Activated CD8-positive, alpha-beta memory T cell treated with anti-CD3 and anti-CD28 coated beads, Interleukin-2, amount 50 U/mL, for 24 hours (primary cell): ENCODE measurements around the gene SLC39A11.
"Not testable (repeated sequence)": the region's sequence is repeated elsewhere in the genome, so short reads cannot be mapped to it uniquely, and the experiment has no call there.

Experiments
- DNase-seq: peaks from one replicate; pipeline ENCODE4 v3.0.0-alpha.2; 2020; ENCODE audit errors: extremely low read depth

The SLC39A11 gene

GRCh38 chr17:73007407-73007806 lies 85.1 kb downstream of the SLC39A11 start:
- DNase-seq: no peak

DNA sequence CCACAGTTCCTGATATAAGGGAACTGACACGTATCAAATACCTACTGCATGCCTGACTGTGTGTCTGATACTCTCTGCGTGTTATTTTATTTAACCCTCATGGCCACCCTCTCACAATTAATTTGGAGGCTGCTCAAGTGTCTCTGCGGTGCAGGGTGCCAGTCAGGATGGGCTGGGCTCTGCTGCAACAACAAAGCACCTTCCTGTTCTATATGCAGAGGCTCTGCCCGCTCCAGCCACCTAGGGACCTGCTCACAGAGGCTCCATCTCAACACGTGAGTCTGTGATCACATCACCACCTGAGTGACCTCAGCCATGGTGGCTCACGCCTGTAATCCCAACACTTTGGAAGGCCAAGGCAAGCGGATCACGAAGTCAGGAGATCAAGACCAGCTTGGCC lies 87.1 kb downstream of the SLC39A11 start:
- no peak for DNase-seq

GRCh38 chr17:73003487-73003886 lies 89.0 kb downstream of the SLC39A11 start:
- DNase-seq: no peak

- no peak for DNase-seq
These were observed 91.7 kb downstream of the SLC39A11 start for GRCh38 chr17:73000832-73001231.

GRCh38 chr17:72999474-72999873 lies 93.0 kb downstream of the SLC39A11 start:
- not testable (repeated sequence) for DNase-seq

GRCh38 chr17:72998343-72998742 lies 94.1 kb downstream of the SLC39A11 start:
- DNase-seq: no peak

- no peak for DNase-seq
These were observed 94.9 kb downstream of the SLC39A11 start for GRCh38 chr17:72997559-72997958.

DNA sequence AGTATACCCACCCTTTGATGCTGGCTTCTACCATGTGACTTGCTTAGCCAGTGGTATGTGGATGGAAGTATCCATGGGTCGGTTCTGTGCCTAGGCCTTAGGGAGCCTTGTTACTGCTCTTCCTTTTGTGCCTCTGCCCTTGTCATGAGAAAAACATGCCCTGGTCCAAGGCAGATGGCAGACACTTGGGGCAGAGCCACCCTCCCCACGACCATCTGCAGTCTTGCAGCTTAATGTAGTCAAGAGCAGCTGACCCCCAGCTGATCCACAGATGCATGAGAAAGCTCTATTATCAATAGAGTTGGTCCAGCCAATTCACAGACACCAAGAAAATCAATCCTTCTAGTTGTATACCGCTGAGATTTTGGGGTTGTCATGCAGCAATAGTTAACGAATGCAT lies 95.7 kb downstream of the SLC39A11 start:
- DNase-seq: no peak

DNA sequence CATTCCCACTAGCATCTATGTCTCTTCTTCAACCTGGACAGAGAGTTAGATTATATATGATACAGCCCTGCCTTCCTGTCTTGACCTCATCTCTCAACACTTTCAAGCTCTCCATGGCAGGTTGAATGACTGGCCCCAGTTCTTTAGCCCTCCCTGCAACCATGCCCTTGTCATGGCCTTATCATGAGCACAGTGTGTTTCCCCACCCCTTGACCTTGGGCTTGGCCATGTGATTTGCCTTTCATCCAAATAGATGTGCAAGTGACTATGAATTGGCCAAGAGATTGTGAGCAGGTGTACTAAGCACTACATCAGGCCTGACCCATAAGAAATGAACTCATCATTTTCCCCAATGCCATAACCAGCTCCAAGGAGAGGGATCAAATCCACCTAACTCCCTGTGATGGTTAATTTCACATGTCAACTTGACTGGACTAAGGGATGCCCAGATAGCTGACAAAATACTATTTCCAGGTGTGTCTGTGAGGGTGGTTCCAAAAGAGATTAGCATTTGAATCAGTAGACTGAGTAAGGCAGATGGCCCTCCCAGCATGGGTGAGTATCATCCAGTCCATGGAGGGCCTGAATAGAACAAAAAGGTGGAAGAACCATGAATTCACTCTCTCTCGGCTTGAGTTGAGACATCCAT lies 97.4 kb downstream of the SLC39A11 start:
- DNase-seq: no peak

- not testable (repeated sequence) for DNase-seq
These were observed 99.6 kb downstream of the SLC39A11 start for GRCh38 chr17:72992783-72993467.

GRCh38 chr17:72991651-72992050 lies 100.8 kb downstream of the SLC39A11 start:
- DNase-seq: no peak

DNA sequence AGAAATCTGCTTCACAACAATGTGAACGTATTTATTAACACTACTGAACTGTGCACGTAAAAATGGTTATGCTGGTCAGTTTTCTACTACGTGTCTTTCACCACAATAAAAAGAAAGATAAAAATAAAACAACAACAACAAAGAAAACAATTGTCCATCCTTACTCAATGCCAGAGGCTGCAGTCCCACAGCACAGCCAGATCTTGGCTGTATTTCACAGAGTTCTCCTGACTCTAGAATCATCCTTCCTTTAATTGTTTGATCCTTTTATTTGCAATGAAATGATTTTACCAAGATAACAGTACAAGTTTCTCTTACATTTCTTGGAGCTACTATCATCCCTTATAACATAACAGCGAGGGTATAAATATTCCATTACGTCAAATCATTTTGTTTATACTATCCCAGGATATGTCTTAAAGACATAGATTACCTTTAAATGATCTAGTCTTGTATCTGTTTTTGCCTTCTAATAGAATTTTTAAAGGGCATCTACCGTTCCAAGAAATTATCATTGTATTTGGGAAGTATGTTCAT lies 103.3 kb downstream of the SLC39A11 start:
- DNase-seq: no peak

DNA sequence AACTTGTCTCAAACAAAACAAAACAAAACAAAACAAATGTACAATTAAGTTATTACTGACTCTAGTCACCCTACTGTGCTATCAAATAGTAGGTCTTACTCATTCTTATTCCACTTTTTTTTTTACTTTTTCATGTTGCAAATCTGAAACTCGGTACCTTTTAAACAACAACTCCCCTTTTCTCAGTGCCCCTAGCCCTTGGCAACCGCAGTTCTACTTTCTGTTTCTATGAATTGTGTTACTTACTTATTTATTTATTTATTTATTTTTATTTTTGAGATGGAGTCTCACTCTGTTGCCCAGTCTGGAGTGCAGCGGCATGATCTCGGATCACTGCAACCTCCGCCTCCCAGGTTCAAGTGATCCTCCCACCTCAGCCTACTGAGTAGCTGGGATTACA lies 104.0 kb downstream of the SLC39A11 start:
- no peak for DNase-seq

- no peak for DNase-seq
These were observed 105.3 kb downstream of the SLC39A11 start for GRCh38 chr17:72987166-72987565.

DNA sequence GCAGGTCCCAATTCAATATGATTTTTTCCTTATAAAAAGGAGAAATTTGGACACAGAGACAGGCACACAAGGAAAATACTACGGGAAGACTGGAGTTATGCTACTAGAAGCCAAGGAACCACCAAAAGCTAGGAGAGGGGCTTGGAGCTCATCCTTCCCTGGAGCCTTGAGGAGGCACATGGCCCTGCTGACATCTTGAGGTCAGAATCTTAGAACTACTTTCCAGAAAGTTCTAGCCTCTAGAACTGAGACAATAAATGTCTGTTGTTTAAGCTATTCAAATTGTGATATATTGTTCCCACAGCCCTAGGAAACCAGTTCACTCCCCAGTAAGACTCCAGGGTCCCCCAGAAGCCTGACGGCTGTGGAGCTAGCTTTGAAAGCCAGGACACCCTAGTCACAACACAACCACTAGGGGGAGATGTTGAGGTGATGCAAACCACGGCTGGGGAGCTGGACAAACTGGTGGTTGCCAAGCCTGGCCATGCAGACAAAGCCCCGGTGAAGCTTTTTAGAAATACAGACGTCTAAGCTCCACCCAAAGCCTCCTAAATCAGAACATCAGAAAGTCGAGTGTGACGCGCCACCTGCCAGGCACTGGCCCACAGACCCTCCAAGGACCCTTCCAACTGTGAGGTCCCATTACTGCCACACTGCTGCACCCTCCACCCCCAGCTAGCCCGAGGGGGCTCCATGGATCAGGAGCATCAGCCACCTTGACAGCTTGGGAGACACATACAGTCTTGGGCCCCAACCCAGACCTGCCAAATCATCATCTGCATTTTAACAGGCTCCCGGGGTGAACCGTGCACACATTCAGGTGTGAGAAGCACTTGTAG lies 106.4 kb downstream of the SLC39A11 start:
- peak; percentile 18 for DNase-seq

DNA sequence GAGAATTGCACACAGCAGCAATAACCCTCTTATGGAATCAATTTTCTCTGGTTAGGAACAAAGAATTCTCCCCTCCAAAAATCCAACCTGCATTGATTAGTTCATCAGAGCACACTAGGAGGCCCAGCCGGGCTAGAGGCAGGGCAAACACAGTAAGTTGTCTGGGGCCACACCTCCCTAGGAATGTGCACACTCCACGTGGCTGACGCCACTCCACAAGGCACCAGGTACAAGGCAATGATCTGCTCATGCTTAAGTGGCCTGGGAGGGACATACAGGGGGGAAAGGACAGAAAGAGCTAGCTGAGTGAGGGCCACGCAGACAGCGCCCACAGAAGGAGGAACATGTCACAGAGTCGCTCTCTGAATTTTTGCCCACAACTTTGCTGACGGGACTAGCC lies 107.6 kb downstream of the SLC39A11 start:
- no peak for DNase-seq

DNA sequence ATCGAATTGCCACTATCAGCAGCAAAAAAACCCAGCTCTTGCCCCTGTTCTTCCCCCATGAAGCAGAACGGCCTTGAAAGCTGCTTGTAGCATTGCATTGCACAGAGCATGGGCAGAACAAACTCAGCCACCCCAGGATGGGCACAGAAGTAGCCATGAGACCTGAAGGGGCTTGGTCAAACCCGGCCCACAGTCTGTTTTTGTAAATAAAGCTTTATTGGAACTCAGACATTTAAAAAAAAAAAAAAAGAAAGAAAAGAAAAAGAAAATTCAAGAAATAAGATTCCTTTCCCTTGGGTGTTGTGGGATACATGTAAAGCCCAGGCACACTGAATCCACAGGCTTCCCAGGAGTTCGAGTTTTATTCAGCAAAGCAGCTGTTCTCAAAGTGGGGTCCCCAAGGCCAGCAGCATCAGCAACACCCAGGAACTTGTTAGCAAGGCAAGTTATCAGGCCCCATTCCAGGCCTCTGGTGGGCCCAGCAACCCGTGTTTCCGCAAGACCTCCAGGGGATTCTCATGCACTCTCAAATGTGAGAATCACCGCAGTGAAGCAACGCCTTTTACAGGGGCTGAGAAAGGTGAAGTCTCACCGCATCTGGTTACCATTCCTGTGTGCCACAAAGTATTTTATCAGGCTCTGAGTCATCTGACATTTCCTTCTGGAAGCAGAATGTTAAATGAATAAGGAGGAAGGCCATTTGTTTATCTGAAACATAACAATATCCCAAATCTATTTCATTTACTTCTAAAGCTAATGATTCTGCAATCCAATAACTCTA lies 108.2 kb downstream of the SLC39A11 start:
- no peak for DNase-seq

- no peak for DNase-seq
These were observed 109.8 kb downstream of the SLC39A11 start for GRCh38 chr17:72982680-72983079.

- no peak for DNase-seq
These were observed 113.8 kb downstream of the SLC39A11 start for GRCh38 chr17:72978593-72979218.

DNA sequence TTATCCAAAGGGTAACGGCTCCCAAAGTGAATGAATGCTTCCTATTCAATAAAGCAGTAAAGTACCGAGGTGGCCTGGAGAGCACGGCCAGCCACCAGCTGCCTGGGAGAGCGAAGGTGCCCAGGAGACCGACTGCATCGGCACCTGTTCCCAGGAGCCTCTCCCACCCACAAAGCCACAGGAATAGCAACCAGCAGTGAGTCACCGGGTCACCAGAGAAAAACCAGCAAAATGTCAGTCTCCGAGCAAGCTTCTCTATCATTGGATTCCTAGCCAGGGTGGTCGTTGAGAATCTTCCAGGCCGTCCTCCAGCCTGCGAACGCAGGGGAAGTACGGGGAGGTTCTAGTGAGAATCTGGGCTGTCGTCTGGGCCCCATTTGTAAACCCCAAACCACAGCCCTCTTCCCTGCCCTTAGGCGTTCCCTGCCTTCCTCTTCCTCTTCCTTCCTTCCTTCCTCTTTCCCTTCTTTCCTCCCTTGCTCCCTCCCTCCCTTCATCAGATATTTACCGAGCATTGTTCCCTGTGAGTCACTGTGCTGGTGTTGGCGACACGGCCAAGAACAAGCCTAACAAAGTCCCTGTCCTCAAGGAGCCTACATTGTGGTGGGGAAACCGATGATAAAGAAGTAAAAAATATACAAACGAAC lies 114.6 kb downstream of the SLC39A11 start:
- no peak for DNase-seq
